ENCODE measurements around the gene CAMTA1.

The CAMTA1 gene

GRCh38 chr1:7554385-7555235 is 769.4 kb downstream of the CAMTA1 start:
- no peak for DNase-seq (ENCODE audit: low read depth in 2 of 2)

DNA sequence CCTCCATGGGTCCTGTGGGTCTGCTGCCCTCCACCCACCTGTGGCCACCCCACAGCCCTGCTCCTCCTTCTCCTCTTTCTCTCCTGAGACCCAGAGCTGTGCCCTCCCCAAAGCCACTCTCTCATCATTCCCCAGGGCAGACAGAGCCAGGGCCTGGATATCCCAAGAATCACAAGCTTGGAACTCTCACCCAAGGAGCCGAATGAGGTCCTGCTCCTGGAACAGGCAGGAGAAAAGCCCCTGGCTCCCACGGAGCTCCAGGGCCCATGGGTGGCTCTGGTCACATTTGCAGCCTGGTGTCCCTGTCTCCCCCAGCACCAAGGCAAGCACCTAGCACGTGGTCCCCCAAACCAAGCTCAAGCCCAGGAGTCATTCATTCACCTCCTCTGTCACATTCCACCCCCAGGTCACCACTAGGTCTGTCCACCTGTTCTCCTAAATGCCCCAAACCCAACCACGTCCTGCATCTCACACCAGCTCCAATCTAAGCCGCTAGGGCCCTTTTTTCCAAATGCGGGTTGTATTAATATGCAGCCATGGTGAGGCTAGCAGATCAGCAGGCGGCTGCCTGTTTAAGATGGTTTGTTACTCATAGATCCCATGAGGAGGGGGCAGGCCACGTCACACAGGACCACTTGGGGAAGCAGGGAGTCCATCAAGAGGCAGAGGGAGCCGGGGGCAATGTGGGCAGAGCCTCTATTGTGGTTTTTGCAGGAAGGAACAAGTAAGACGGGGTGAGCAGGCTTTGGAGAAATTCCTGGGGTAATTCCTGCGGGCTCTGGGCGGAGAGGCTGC is 770.3 kb downstream of the CAMTA1 start:
- no peak for DNase-seq (ENCODE audit: low read depth in 2 of 2)

DNA sequence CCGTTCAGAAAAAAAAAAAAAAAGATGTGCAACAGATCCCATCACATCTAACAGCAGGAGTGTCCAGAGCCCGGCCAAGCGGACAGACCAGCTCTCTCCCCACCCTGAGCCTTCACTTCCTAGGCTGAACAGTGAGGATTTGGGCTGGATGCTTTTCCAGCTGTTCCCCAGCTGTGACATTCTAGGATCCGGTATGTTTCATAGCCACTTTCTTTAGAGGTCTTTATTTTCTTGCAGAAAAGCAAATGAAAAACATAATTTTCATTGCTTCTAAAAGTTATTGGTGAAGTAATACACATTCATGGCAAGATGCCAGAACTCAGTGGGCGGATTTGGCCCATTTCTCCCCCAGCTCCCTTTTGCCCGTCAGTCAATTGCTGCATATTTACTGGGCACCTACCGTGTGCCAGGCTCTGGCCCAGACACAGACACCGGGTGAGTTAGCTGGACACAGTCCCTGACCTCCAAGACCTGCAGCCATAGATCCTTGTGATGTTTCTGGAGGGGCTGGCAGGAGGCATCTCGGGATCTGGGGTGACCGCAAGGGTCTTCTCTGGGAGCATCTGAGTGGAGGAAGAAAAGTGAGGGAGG is 772.1 kb downstream of the CAMTA1 start:
- DNase-seq (ENCODE audit: low read depth in 2 of 2), result no peak

GRCh38 chr1:7558041-7558461 is 772.8 kb downstream of the CAMTA1 start:
- no peak for DNase-seq (ENCODE audit: low read depth in 2 of 2)

DNA sequence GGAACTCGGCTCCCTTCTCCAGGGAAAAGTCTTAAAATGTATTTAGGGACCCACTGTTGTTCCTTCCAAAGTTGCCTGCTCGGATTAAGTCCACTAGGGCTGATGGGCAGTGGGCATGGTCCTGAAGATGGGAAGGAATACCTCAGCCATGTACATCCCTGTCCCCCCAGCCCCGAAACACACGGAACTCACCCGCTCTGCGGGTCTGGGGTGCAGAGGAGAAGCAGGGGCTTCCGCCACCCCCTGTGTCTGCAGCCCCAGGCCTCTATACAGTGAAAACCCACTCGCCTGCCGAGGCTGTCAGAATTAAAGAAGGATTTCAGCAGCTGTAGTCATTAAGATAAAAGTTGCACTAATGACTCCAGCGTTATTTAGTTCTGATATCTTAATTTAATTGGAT is 773.2 kb downstream of the CAMTA1 start:
- DNase-seq (ENCODE audit: low read depth in 2 of 2), result no peak

GRCh38 chr1:7558921-7559869 is 773.9 kb downstream of the CAMTA1 start:
- DNase-seq (ENCODE audit: low read depth in 2 of 2), result no peak

DNA sequence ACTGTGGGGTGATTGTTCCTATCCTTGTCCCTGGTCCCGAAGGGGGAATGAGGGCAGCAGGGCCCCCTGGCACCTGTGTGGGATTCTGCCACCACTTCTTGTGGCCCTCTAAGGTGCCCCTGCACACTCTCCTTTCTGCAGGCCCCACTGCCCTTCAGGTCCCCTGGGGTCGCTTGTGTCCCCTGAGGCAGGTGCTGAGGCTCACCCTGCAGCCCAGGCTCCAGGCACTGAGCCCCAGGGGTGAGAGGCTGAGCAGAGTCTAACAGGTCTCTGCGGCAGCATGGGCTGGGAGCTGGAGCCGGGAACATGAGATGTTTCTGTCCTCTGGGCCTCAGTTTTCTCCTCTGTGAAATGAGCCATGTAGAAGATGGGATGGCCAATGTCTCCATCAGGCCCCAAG is 774.9 kb downstream of the CAMTA1 start:
- no peak for DNase-seq (ENCODE audit: low read depth in 2 of 2)

- DNase-seq (ENCODE audit: low read depth in 2 of 2), result no peak
Measured at GRCh38 chr1:7560601-7561181, 775.4 kb downstream of the CAMTA1 start.

DNA sequence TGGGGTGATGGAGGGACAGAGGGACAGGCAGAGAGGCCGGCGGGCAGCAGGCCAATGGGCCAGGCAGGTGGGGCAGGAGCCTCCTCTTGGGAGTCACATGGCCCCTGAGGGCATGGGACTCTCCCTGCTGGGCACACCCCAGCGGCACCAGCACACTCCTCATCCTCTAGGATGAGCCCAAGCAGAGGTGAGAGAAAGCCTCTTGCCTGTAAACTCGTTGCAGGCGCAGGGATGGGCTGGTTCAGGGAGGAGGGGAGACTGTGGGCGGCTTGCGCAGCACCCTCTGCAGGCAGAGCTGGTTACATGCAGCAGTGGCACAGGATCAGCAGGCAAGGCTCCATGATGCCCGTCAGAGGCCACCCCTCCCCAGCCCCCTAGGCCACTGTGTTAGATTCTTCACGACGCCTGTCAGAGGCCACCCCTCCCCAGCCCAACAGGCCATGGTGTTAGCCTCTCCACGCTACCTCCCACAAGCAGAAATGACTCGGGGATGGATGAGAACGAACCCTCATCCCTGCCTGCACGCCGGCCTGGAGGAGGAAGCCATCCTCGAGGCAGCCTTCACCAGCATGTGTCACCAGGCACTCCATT is 776.2 kb downstream of the CAMTA1 start:
- DNase-seq (ENCODE audit: low read depth in 2 of 2), result no peak

- no peak for DNase-seq (ENCODE audit: low read depth in 2 of 2)
Measured at GRCh38 chr1:7561936-7562728, 776.9 kb downstream of the CAMTA1 start.

DNA sequence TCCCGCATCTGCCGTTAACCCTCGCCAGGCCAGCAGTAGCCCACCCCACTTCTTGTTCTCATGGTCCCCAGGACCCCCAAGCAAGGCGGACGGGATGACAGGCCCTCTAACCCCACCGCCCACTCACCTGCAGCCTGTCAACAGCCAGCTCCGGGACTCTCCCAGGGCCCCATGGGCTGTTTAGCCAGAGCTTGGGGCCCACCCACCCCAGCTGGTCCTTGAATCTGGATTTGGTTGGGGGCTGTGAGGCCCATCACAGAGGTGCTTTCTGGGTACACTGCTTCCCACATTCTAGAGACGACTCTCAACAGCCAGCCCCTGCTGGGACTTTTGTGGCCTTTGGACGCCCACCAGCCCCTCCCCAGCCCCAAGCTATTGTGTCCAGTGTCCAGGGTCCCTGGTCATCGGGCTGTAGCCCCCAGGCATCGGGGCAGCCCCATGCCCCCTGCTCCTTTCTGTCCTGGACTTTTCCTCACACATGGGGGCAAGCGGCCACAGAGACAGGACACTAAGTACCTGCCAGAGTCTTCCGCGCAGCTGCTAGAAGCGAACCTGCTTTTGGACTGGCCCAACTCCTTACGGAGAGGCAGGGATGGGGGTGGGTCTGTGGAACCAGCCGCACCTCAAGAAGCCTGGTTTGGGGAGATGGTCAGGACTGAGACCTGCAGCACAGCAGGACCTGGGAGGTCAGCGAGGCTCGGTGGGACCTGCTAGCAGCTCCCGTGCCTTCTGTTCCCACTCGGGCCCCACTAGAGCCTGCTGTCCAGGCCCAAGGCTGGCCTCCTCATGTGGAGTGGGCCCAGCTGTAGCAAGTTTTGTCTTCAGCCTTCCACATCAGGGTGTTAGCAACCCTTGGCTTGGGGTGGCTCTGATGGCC is 777.7 kb downstream of the CAMTA1 start:
- DNase-seq (ENCODE audit: low read depth in 2 of 2), result no peak

DNA sequence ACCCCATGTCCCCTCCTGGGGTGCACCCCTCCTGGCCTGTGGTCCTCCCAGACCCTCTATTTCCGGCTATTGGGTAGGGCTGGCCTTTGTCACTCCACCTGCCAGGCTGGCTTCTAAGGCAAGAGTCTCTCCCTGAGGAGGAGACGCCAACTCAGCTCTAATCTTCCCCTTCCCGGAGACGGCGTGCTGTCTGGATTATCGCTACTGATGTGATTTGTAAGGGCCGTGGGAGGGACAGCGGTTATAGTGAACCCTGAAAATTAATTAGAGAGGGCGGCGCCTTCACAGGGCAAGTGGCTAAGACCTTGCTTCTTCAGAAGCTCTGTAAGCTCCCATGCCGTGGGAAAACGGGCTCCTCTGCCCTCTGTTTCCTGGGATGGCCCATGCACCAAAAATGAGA is 778.9 kb downstream of the CAMTA1 start:
- no peak for DNase-seq (ENCODE audit: low read depth in 2 of 2)

GRCh38 chr1:7565099-7565750 is 780.0 kb downstream of the CAMTA1 start:
- DNase-seq (ENCODE audit: low read depth in 2 of 2), result no peak

DNA sequence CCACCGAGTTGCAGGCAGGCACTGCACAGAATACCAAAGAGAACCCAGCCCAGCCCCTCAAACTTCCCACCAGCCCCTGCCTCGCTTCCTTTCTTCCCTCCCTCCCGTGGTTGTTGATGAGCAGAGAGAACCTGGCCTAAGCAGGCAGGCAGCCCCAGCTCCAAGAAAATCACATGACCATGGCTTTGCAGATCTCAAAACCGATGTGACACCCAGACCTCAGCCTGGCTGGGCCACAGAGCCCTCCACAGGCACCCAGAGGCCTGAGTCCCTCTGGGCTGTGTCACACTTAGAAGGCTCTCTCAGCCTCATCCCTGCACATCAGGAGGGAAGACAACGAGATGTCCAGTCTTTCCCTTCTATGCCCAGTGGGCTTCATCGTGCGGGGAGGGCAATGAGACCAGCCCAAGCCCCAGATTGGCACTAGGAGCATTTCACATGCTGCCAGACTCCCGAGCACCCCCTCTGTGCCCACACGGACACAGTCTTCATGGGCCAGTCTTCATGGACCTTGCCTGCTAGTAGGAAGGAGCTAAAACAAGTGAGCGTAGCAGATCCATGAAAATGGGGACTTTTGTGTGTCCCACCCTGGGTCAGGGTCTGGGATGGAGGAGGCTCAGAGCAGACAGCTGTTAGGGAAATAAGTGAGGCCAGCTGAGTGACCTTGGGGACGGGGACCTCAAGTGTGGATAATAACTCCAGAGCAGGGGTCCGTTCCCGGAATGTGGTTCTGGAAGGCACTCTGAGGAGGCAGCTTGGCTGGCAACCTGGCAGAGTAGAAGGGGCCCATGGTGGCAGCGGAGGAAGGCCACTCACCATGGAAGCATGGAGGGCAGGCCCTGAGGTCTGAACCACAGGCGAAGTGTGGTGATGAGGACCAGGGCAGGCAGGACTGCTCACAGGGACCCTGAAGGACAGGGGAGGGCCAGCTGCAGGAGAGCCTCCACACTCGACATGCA is 781.4 kb downstream of the CAMTA1 start:
- no peak for DNase-seq (ENCODE audit: low read depth in 2 of 2)

DNA sequence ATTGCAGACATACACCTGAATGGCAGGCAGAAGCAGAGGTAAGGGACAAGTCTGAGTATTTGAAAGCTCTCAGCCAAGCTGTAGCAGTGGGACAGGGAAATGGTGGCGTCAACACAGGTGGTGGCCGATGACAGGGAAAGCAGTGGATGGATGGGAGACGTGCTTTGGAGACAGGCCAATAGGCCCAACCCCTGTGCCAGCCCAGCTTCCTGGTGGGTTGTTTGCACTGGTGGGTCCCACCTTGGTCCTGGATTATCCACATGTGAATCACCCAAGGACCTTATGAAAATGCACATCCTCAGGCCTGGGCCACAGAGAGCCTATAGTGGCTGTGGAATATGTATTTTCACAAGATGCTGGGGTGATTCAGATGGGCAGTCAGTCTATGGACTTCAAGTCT is 782.1 kb downstream of the CAMTA1 start:
- no peak for DNase-seq (ENCODE audit: low read depth in 2 of 2)

DNA sequence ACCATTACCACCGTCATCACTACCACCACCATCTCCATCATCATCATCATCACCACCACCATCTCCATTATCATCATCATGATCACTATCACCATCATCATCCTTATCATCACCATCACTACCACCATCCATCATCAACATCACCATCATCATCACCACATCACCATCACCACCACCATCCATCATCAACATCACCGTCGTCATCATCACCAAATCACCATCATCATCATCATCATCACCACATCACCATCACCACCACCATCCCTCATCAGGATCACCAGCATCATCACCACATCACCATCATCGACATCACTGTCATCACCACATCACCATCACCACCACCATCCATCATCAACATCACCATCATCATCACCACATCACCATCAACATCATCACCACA is 782.8 kb downstream of the CAMTA1 start:
- no peak for DNase-seq (ENCODE audit: low read depth in 2 of 2)

GRCh38 chr1:7568901-7569524 is 783.8 kb downstream of the CAMTA1 start:
- DNase-seq (ENCODE audit: low read depth in 2 of 2), result no peak
